ENCODE results near the gene RPS16. TPM values are rescaled to one million over a fixed set of nuclear protein-coding genes. Genes with fewer than 3 reads are reported as not detected.
A peak's percentile ranks its signal among the peaks of the same experiment; 100 is the strongest.

RPS16 gene
- total and polyA plus RNA-seq, 9 of the 15 experiments (the other 6 are each of a cell fraction or from before 2014, with no cell fraction given), result 82.6 to 3,671 (median 2,204) TPM

GRCh38 chr19:39412100-39412866 is 23.5 kb downstream of the RPS16 start, which contains the start of gene PLEKHG2 (continued):
- TF ChIP-seq, protein P1, sequence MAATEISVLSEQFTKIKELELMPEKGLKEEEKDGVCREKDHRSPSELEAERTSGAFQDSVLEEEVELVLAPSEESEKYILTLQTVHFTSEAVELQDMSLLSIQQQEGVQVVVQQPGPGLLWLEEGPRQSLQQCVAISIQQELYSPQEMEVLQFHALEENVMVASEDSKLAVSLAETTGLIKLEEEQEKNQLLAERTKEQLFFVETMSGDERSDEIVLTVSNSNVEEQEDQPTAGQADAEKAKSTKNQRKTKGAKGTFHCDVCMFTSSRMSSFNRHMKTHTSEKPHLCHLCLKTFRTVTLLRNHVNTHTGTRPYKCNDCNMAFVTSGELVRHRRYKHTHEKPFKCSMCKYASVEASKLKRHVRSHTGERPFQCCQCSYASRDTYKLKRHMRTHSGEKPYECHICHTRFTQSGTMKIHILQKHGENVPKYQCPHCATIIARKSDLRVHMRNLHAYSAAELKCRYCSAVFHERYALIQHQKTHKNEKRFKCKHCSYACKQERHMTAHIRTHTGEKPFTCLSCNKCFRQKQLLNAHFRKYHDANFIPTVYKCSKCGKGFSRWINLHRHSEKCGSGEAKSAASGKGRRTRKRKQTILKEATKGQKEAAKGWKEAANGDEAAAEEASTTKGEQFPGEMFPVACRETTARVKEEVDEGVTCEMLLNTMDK (IDR thresholded peaks at IDR 0.05; ENCODE audit: borderline replicate concordance, insufficient read depth, low read depth, low read length, poor library complexity, severe bottlenecking), result peak; percentile 93
- TF ChIP-seq, protein P2, sequence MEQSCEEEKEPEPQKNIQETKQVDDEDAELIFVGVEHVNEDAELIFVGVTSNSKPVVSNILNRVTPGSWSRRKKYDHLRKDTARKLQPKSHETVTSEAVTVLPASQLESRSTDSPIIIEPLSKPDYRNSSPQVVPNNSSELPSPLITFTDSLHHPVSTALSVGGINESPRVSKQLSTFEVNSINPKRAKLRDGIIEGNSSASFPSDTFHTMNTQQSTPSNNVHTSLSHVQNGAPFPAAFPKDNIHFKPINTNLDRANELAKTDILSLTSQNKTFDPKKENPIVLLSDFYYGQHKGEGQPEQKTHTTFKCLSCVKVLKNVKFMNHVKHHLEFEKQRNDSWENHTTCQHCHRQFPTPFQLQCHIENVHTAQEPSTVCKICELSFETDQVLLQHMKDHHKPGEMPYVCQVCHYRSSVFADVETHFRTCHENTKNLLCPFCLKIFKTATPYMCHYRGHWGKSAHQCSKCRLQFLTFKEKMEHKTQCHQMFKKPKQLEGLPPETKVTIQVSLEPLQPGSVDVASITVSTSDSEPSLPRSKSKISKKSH (CRISPR knock-in tag; IDR thresholded peaks at IDR 0.05), result no peak
- TF ChIP-seq CREM (IDR thresholded peaks at IDR 0.05; ENCODE audit: low read depth) (peak; percentile 92), GATA2 (CRISPR knock-in tag; IDR thresholded peaks at IDR 0.05) (no peak), ZNF511 (CRISPR knock-in tag; IDR thresholded peaks at IDR 0.05) (no peak), PRMT5 (CRISPR knock-in tag; IDR thresholded peaks at IDR 0.05) (no peak), MNT (conservative IDR thresholded peaks at IDR 0.05) (peak; percentile 92 to 93), KDM2B (CRISPR knock-in tag; IDR thresholded peaks at IDR 0.05) (0 out of 2 replicates have a peak, but pooled peaks have one; percentile 14), BRD9 (IDR thresholded peaks at IDR 0.05; ENCODE audit: low read depth, partially characterized antibody) (peak; percentile 71), ZZZ3 (IDR thresholded peaks at IDR 0.05) (no peak), KAT8 (IDR thresholded peaks at IDR 0.05; ENCODE audit: low read depth) (no peak), SIN3B (IDR thresholded peaks at IDR 0.05; ENCODE audit: low read depth) (peak; percentile 57; the same call in 1 of the 2 replicates), FOXA3 (CRISPR knock-in tag; conservative IDR thresholded peaks at IDR 0.05 in 1 of 2, IDR thresholded peaks at IDR 0.05 in 1 of 2) (no peak), BCL6 (CRISPR knock-in tag; IDR thresholded peaks at IDR 0.05) (no peak), JUND (IDR thresholded peaks at IDR 0.05; ENCODE audit: borderline replicate concordance, low read depth, low read length) (peak; percentile 86), JUND (tag; IDR thresholded peaks at IDR 0.05; ENCODE audit: borderline replicate concordance, low read depth, low read length) (peak; percentile 86; the same call in 2 of the 3 replicates), NR1H2 (CRISPR knock-in tag; IDR thresholded peaks at IDR 0.05) (peak; percentile 59; the same call in 1 of the 2 replicates), SUPT5H (IDR thresholded peaks at IDR 0.05) (peak; percentile 68), FUS (optimal IDR thresholded peaks at IDR 0.05; ENCODE audit: low read depth, low read length) (no peak), HNRNPLL (IDR thresholded peaks at IDR 0.05; ENCODE audit: low read depth, low read length, poor library complexity, severe bottlenecking) (peak; percentile 44), BHLHE40 (IDR thresholded peaks at IDR 0.05; ENCODE audit: low read length) (peak; percentile 99), SMAD2 (IDR thresholded peaks at IDR 0.05; ENCODE audit: low read depth, low read length) (no peak)

Data from K562 (cell line).